Smooth muscle cell (in vitro differentiated cells): Measurements from ENCODE around the gene XRN2. TPM values are rescaled to one million over a fixed set of nuclear protein-coding genes. Genes with fewer than 3 reads are reported as not detected.

Experiments used
- DNase-seq: peaks from one replicate; lab custom pipeline; 2025; ENCODE audit not compliant: unreplicated experiment; lab: John Stamatoyannopoulos, UW
- H2AFZ ChIP-seq: fragments of 200-600 bp; sonication (generic); 2 replicates; pipeline ENCODE4 v1.6.0; 2016; ENCODE audit warnings: antibody characterized with exemption, low read depth, mild to moderate bottlenecking
- H3F3A ChIP-seq: fragments of 200-600 bp; sonication (generic); 2 replicates; pipeline ENCODE4 v1.6.0; 2017; ENCODE audit warnings: antibody characterized with exemption, low read depth
- H3K27ac ChIP-seq: fragments of 200-600 bp; sonication (generic); 2 replicates; pipeline ENCODE4 v1.5.1; 2016; ENCODE audit warnings: low read depth, mild to moderate bottlenecking
- H3K27me3 ChIP-seq: fragments of 200-600 bp; sonication (generic); 2 replicates; pipeline ENCODE4 v1.6.1; 2016; ENCODE audit warnings: low read depth, mild to moderate bottlenecking
- H3K36me3 ChIP-seq: fragments of 200-600 bp; sonication (generic); 2 replicates; pipeline ENCODE4 v1.5.1; 2016; ENCODE audit warnings: low read depth
- H3K4me1 ChIP-seq: fragments of 200-600 bp; sonication (generic); 2 replicates; pipeline ENCODE4 v1.5.1; 2016; ENCODE audit warnings: low read depth
- H3K4me2 ChIP-seq: fragments of 200-600 bp; sonication (generic); 2 replicates; pipeline ENCODE4 v1.6.0; 2016; ENCODE audit warnings: mild to moderate bottlenecking
- H3K4me3 ChIP-seq: fragments of 200-600 bp; sonication (generic); 2 replicates; pipeline ENCODE4 v1.5.1; 2016; ENCODE audit warnings: mild to moderate bottlenecking
- H3K79me2 ChIP-seq: fragments of 200-600 bp; sonication (generic); 2 replicates; pipeline ENCODE4 v1.6.0; 2016; ENCODE audit warnings: low read depth, mild to moderate bottlenecking
- H3K9ac ChIP-seq: fragments of 200-600 bp; sonication (generic); 2 replicates; pipeline ENCODE4 v1.6.0; 2016; ENCODE audit warnings: low read depth
- H3K9me3 ChIP-seq: fragments of 200-600 bp; sonication (generic); replicated peaks from 2 replicates; pipeline ENCODE4 v1.5.1; 2016; ENCODE audit warnings: low read depth
- H4K20me1 ChIP-seq: fragments of 200-600 bp; sonication (generic); 2 replicates; pipeline ENCODE4 v1.6.0; 2016; ENCODE audit warnings: low read depth
- CTCF ChIP-seq: fragments of 200-600 bp; sonication (generic); IDR thresholded peaks from 2 replicates; pipeline ENCODE4 v1.5.1; 2017; ENCODE audit warnings: borderline replicate concordance, mild to moderate bottlenecking, antibody characterized with exemption; ENCODE audit not compliant: insufficient read depth, poor library complexity, severe bottlenecking
- whole genome bisulfite sequencing: methylation state at CpG from one replicate; pipeline ENCODE4 v1.1.7; 2016; ENCODE audit warnings: low lambda C conversion rate; 5-methylcytosine and 5-hydroxymethylcytosine counted together
- polyA plus RNA-seq: library from polyadenylated mRNA; unstranded; fragments of >200 nt; fragmentation: Nextera tagmentation; extraction: Ambion mirVana; gene quantifications from 2 replicates; pipeline ENCODE4 v1.2.1, GENCODE V29; 2016
- total RNA-seq: library from RNA; depleted of rRNA; stranded (reverse); fragments of >200 nt; gene quantifications from 2 replicates; pipeline ENCODE4 v1.2.3, GENCODE V29; 2014

Gene XRN2
- total and polyA plus RNA-seq, 2 experiments from 2014 or later, result 43.4 to 83.7 TPM

GRCh38 chr20:21326700-21327099 lies 23.6 kb downstream of the XRN2 start:
- no peak overlapping the region for H3K27ac ChIP-seq
- H3K4me2 ChIP-seq, result no peak overlapping the region
- WGBS, result 88% methylated on average over 1 of the region's 1 CpG
- peaks cover 79% of the 10 kb centered on the region for H3K79me2 ChIP-seq
- no peak for DNase-seq
- H3K4me1 ChIP-seq, result no peaks in the 10 kb centered on the region
- no peaks in the 10 kb centered on the region for H3K27me3 ChIP-seq
- H3K36me3 ChIP-seq, result no peaks in the 10 kb centered on the region
- no peak for TF ChIP-seq CTCF
- no peak overlapping the region for H3K4me3 ChIP-seq
- no peak overlapping the region for H3K9ac ChIP-seq
- H3F3A ChIP-seq, result no peaks in the 10 kb centered on the region
- no peak overlapping the region for H2AFZ ChIP-seq
- no peaks in the 10 kb centered on the region for H3K9me3 ChIP-seq
- H4K20me1 ChIP-seq, result peaks cover 91% of the 10 kb centered on the region

- TF ChIP-seq CTCF, result no peak
- Histone ChIP-seq H3K9ac (no peak overlapping the region), H3K4me2 (no peak overlapping the region), H3F3A (no peaks in the 10 kb centered on the region), H3K4me3 (no peak overlapping the region), H2AFZ (no peak overlapping the region), H4K20me1 (peaks cover 42% of the 10 kb centered on the region), H3K9me3 (no peaks in the 10 kb centered on the region), H3K79me2 (peaks cover 5% of the 10 kb centered on the region), H3K36me3 (peaks cover 24% of the 10 kb centered on the region), H3K27me3 (no peaks in the 10 kb centered on the region), H3K27ac (no peak overlapping the region), H3K4me1 (no peaks in the 10 kb centered on the region)
- DNase-seq, result no peak
- WGBS, result 98% methylated on average over 2 of the region's 2 CpGs
These were observed 33.5 kb downstream of the XRN2 start for GRCh38 chr20:21336455-21337151.

- Histone ChIP-seq H3K4me1 (no peaks in the 10 kb centered on the region), H3K27me3 (no peaks in the 10 kb centered on the region), H3K36me3 (peaks cover 19% of the 10 kb centered on the region), H3K4me3 (no peak overlapping the region), H3K9ac (no peak overlapping the region), H3F3A (no peaks in the 10 kb centered on the region), H3K4me2 (no peak overlapping the region), H4K20me1 (peaks cover 32% of the 10 kb centered on the region), H3K27ac (no peak overlapping the region), H3K79me2 (no peaks in the 10 kb centered on the region), H2AFZ (no peak overlapping the region), H3K9me3 (no peaks in the 10 kb centered on the region)
- WGBS, result 100% methylated on average over 4 of the region's 4 CpGs
- TF ChIP-seq CTCF, result no peak
- DNase-seq, result no peak
These were observed 35.2 kb downstream of the XRN2 start for GRCh38 chr20:21338291-21338690.

GRCh38 chr20:21339499-21339898 lies 36.4 kb downstream of the XRN2 start:
- H3K79me2 ChIP-seq, result no peaks in the 10 kb centered on the region
- no peak overlapping the region for H3K4me2 ChIP-seq
- H4K20me1 ChIP-seq, result peaks cover 34% of the 10 kb centered on the region
- no peak overlapping the region for H3K4me3 ChIP-seq
- H2AFZ ChIP-seq, result no peak overlapping the region
- TF ChIP-seq CTCF, result no peak
- no peak overlapping the region for H3K9ac ChIP-seq
- DNase-seq, result no peak
- no peaks in the 10 kb centered on the region for H3K9me3 ChIP-seq
- no peaks in the 10 kb centered on the region for H3K4me1 ChIP-seq
- peaks cover 12% of the 10 kb centered on the region for H3K36me3 ChIP-seq
- H3K27ac ChIP-seq, result no peak overlapping the region
- H3F3A ChIP-seq, result no peaks in the 10 kb centered on the region
- 85% methylated on average over 3 of the region's 3 CpGs for WGBS
- no peaks in the 10 kb centered on the region for H3K27me3 ChIP-seq
